ENCODE measurements around the gene AIF1. TPM values are rescaled to one million over a fixed set of nuclear protein-coding genes. Genes with fewer than 3 reads are reported as not detected.

AIF1 gene
- total RNA-seq, 1 donor from 2014 or later, result 109 TPM

DNA sequence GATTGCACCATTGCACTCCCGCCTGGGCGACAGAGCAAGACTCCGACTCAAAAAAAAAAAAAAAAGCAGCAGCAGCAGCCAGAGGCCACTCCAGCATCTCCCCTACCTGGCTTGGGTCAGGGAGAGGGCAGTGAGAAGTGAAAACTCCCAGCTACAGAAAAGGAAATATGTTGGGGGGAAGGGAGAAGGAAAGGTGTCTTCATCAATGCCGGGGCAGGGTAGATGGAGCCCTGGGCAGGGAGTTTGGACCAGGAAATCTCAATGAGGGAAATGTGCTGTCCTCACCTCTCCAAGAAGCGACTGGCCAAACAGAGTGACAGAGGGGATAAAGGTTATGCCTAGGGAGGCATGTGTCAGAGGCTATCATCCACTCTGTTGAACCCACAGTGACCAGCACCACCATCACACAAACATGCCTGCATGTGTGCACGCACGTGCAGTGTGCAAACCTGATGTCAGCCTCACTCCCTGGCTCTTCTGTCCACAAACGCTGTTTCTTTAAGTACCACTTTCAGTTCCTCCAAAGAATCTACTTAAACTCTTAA, 887 bp upstream of the AIF1 start:
- peak; percentile 68 for DNase-seq
- H3K4me3 ChIP-seq, result peak overlapping the region; percentile 42
- no peaks in the 10 kb centered on the region for H3K9me3 ChIP-seq
- H3K36me3 ChIP-seq, result no peaks in the 10 kb centered on the region
- TF ChIP-seq, protein P1, sequence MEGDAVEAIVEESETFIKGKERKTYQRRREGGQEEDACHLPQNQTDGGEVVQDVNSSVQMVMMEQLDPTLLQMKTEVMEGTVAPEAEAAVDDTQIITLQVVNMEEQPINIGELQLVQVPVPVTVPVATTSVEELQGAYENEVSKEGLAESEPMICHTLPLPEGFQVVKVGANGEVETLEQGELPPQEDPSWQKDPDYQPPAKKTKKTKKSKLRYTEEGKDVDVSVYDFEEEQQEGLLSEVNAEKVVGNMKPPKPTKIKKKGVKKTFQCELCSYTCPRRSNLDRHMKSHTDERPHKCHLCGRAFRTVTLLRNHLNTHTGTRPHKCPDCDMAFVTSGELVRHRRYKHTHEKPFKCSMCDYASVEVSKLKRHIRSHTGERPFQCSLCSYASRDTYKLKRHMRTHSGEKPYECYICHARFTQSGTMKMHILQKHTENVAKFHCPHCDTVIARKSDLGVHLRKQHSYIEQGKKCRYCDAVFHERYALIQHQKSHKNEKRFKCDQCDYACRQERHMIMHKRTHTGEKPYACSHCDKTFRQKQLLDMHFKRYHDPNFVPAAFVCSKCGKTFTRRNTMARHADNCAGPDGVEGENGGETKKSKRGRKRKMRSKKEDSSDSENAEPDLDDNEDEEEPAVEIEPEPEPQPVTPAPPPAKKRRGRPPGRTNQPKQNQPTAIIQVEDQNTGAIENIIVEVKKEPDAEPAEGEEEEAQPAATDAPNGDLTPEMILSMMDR (IDR thresholded peaks at IDR 0.05), result no peak
- H3K4me1 ChIP-seq, result peaks cover 5% of the 10 kb centered on the region
- intact Hi-C loops (cut with DNase I), result no loop called here
- ATAC-seq, result peak; percentile 66 to 79
- H3K27ac ChIP-seq, result peak overlapping the region; percentile 56
- no peaks in the 10 kb centered on the region for H3K27me3 ChIP-seq (ENCODE audit: low read depth)

DNA sequence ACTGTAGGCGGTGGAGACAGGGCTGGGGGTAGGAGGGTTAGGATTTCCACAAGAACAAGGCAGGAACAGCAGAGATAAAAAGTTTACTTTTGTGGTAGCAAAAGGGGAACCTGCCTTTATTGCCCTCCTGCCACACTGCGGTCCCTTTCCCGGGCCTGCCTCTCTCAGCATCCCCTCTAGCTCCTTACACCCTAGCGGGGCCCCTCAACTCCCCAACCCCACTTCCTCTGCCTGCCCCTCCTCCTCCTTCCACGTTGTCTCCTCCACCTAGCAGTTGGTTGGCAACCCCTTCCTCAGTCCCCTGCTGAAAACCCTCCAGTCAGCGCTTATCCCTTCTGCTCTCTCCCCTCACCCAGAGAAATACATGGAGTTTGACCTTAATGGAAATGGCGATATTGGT, 714 bp downstream of the AIF1 start:
- H3K9me3 ChIP-seq, result no peaks in the 10 kb centered on the region
- peak overlapping the region; percentile 42 for H3K4me3 ChIP-seq
- DNase-seq, result no peak
- H3K36me3 ChIP-seq, result no peaks in the 10 kb centered on the region
- TF ChIP-seq, protein P1 (IDR thresholded peaks at IDR 0.05), result no peak
- peaks cover 11% of the 10 kb centered on the region for H3K4me1 ChIP-seq
- H3K27ac ChIP-seq, result peak overlapping the region; percentile 56
- intact Hi-C loops (cut with DNase I), result no loop called here
- no peak for ATAC-seq
- no peaks in the 10 kb centered on the region for H3K27me3 ChIP-seq (ENCODE audit: low read depth)

DNA sequence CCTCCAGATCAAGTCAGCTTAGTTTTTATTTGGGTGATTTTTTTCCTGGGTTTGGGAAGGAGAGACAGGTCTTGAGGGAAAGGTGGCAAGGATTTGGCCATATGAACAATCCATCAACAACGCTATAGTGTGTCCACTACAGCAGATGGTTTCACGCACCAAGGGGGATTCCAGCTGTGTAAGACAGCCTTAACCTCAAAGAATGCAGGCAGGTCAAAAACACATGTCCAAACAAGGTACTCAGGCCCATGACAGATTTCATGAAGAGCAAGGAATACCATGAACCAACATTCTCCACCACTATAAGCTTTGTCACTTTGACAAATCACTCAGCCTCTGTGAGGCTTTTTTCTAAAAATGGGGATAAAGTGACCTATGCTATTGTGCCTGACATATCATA, 2.0 kb downstream of the AIF1 start:
- H3K4me1 ChIP-seq, result peaks cover 18% of the 10 kb centered on the region
- TF ChIP-seq, protein P1 (IDR thresholded peaks at IDR 0.05), result no peak
- no peak overlapping the region for H3K4me3 ChIP-seq
- H3K27me3 ChIP-seq (ENCODE audit: low read depth), result no peaks in the 10 kb centered on the region
- ATAC-seq (no peak), DNase-seq (no peak)
- H3K27ac ChIP-seq, result no peak overlapping the region
- H3K9me3 ChIP-seq, result no peaks in the 10 kb centered on the region
- intact Hi-C loops (cut with DNase I), result no loop called here
- no peaks in the 10 kb centered on the region for H3K36me3 ChIP-seq

DNA sequence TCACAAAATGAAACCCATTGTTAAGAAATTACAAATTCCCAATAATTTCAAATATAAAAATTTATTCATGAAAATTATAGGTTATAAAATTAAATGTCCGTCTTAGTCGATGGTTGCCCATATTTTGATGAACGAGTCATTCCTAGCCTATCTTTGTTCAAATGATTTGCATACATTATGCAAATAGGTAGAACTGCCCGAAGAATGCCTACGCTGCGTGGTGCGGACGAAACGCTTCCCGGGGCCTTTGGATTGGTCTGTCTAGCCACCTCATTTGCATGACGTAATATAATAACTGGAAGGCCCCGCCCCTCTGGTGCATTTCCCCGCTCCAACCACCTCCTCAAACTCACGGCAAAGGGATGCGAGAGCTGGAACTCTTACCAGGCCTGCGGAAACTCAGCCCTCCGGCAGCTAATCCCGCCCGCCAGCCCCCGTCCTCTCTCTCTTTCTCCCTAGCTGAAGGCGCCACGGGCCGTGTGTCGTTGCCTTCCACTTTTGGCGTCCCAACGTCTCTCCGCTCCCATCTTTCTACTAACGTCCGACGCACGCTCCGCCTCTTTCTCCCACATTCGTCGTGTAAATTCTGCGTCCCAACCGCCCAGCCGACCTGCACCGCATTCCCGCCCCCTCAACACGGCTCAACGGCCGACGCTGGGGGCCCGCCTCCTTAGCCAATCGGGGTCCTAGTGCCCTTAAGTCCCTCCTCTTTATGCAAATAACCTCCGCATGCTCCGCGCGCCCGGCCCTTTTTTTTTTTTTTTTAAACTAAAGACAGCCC, 5.0 kb downstream of the AIF1 start:
- intact Hi-C loops (cut with DNase I), result no loop called here
- DNase-seq, result peak; percentile 99
- ATAC-seq, result peak; percentile 96
- H3K27me3 ChIP-seq (ENCODE audit: low read depth), result no peaks in the 10 kb centered on the region
- TF ChIP-seq, protein P1 (IDR thresholded peaks at IDR 0.05), result no peak
- H3K4me3 ChIP-seq, result peak overlapping the region; percentile 80
- no peaks in the 10 kb centered on the region for H3K9me3 ChIP-seq
- peaks cover 22% of the 10 kb centered on the region for H3K4me1 ChIP-seq
- peak overlapping the region; percentile 97 for H3K27ac ChIP-seq
- peaks cover 28% of the 10 kb centered on the region for H3K36me3 ChIP-seq

DNA sequence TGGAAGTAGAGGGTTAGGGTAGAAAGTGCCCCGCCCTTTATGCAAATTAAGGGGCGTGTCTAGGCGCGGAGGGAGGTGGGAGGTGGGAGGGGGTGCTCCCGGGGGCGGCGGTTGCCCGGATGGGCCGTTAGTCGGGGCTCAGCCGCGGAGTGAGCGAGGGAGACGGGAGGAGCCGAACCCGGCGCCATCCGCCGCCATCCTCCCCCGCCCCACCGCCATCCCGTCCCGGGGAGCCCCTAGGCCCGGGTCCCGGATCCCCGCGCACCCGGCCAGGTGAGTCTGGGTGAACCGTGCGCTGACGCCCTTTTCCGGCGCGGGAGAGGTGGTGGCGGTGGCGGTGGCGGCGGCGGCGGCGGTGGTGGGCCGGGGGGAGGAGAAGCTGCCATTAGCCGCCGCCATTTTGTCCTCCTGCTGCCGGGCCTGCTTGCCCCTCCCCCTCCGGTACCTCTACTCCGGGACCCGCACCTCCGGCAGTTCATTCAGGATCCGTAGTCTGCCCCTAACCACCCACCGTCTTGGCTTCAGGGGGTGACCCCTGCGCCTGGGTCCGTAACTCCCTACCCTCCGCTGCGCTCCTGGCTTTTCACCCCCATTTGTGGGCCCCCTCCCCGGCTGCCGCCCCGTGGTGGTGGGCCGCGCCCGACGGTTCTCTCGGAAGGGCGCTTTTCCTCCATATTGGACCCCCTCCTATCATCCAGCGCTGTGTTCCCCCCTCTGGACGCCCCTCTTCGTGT, 5.7 kb downstream of the AIF1 start, which contains the start of gene PRRC2A:
TSS of gene PRRC2A (plus strand) at position 130 of the 734 bp plus-strand sequence. CDS start 2,075 bp downstream, outside the sequence.
- TF ChIP-seq, protein P1 (IDR thresholded peaks at IDR 0.05), result no peak
- H3K36me3 ChIP-seq, result peaks cover 35% of the 10 kb centered on the region
- ATAC-seq (peak; percentile 68 to 95), DNase-seq (no peak)
- H3K27me3 ChIP-seq (ENCODE audit: low read depth), result no peaks in the 10 kb centered on the region
- no peaks in the 10 kb centered on the region for H3K9me3 ChIP-seq
- H3K27ac ChIP-seq, result peak within 1 kb of the TSS; percentile 97
- intact Hi-C loops (cut with DNase I), result no loop called here
- H3K4me3 ChIP-seq, result peak within 1 kb of the TSS; percentile 80
- peaks cover 22% of the 10 kb centered on the region for H3K4me1 ChIP-seq

Measured in lower lobe of right lung (tissue), 2 donors.